Measurements from ENCODE around the gene MTRF1.

The MTRF1 gene

GRCh38 chr13:41306271-41307145 is 43.1 kb upstream of the MTRF1 start:
- no peak for TF ChIP-seq CTCF (IDR thresholded peaks at IDR 0.05; ENCODE audit: extremely low read depth, missing control alignments)
- no peak for DNase-seq (ENCODE audit: low spot score)

- no peak for DNase-seq (ENCODE audit: low spot score)
- TF ChIP-seq CTCF (IDR thresholded peaks at IDR 0.05; ENCODE audit: extremely low read depth, missing control alignments) = no peak
Measured at GRCh38 chr13:41304551-41304950, 41.2 kb upstream of the MTRF1 start.

- TF ChIP-seq CTCF (IDR thresholded peaks at IDR 0.05; ENCODE audit: extremely low read depth, missing control alignments) = no peak
- no peak for DNase-seq (ENCODE audit: low spot score)
Measured at GRCh38 chr13:41302743-41303142, 39.4 kb upstream of the MTRF1 start.

- no peak for DNase-seq (ENCODE audit: low spot score)
- no peak for TF ChIP-seq CTCF (IDR thresholded peaks at IDR 0.05; ENCODE audit: extremely low read depth, missing control alignments)
Measured at GRCh38 chr13:41299316-41300094, 36.1 kb upstream of the MTRF1 start.

DNA sequence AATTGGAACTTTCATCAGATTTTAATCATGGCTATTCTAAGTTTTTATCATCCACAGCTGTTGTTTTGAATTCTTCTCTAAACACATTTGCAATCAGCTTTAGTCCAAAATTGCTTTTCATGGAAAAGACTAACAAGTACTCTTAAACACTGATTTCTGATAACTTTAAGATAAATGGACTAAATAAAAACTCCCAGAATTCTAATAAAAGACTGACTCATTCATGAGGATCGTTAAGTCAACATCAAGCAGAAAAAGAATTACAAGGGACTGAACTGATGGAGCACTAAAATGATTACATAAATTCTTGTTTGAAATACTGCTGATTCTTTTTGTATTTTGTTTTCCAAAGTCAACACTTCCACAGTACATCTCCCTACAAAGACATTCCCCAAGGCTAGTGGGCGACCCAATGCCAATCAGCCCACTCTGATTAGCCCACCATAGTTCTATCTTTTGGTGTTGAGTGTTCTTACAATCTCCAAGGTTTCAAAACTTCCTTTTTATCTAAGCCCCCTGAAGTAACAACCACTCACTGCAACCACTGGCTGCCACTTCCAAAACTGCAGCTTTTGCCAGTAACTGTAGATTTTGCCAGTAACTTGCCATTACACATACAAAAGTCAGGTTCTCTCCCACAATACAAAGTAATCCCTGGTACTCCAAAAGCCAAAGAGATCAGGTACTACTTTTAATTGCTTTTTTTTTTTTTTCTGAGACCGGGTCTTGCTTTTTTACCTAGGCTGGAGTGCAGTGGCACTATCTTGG is 33.7 kb upstream of the MTRF1 start:
- TF ChIP-seq CTCF (IDR thresholded peaks at IDR 0.05; ENCODE audit: extremely low read depth, missing control alignments) = no peak
- no peak for DNase-seq (ENCODE audit: low spot score)

- TF ChIP-seq CTCF (IDR thresholded peaks at IDR 0.05; ENCODE audit: extremely low read depth, missing control alignments) = no peak
- no peak for DNase-seq (ENCODE audit: low spot score)
Measured at GRCh38 chr13:41295973-41296372, 32.6 kb upstream of the MTRF1 start.
